Hippocampal formation (tissue), 2 donors: ENCODE results near the gene SPCS1.
A peak's percentile ranks its signal among the peaks of the same experiment; 100 is the strongest.
"Not testable (repeated sequence)": the region's sequence is repeated elsewhere in the genome, so short reads cannot be mapped to it uniquely, and the experiment has no call there.

Source experiments
- DNase-seq, 2 donors: peaks; one replicate each; lab custom pipeline; 2025; lab: John Stamatoyannopoulos, UW

Gene SPCS1

GRCh38 chr3:52694528-52695189 is 11.2 kb upstream of the SPCS1 start:
- DNase-seq = peak in 1 of 2 donors; percentile 9

- DNase-seq = no peak
Measured at GRCh38 chr3:52695798-52696671, 9.9 kb upstream of the SPCS1 start.

DNA sequence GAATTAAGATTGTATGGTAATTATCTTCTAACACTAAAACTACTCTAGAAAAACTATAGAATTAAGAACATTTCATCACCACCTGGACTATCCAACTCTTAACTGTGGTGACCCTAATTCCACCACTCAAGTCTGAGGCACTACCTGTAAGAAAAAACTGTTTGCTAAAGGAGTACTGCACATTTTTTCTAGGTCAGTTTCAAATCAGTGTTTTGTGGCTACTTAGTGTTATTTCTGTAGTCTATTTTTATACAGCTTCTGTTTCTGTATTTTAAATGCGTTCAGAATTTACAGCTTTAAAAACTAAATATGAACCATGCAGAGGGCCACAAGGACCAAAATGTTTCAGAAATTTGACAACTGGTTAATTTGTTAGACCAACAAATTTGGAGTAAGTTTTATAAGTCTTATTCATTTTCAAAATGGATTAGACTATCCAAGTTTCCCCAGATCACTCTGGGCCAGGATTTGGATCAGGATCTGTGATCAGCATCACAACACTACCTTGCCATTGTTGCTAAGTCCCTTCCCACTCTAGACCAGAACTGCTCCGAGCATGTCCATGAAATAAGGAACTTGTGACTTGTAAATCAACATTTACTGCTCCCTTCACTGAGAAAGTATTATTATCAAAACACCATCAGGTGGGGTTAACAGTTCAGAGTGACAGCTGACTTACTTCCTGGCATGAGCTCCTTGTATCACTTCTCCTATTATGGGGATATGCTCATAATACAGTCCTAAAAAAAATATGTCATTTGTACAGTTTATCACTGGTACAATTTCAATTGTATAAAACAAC is 8.9 kb upstream of the SPCS1 start:
- no peak for DNase-seq

- DNase-seq = no peak
Measured at GRCh38 chr3:52697632-52697965, 8.3 kb upstream of the SPCS1 start.

DNA sequence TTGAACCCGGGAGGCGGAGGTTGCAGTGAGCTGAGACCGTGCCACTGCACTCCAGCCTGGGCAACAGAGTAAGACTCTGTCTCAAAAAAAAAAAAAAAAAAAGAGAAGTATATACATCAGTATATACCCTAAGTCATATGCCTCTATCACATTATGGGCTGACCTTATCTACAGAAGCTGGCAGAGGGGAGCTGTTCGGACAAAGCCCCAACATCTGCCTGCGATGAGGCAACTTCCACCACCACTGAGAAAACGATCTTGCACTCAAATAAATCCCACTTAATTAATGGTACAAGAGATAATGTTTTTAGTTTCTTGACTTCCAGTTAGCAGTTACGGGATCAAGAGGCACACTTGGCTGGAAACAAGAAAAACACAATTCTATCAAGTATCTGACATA is 2.6 kb upstream of the SPCS1 start:
- no peak for DNase-seq

- no peak for DNase-seq
Measured at GRCh38 chr3:52704611-52705437, 1.1 kb upstream of the SPCS1 start.

- DNase-seq = no peak
Measured at GRCh38 chr3:52705438-52705687, 543 bp upstream of the SPCS1 start.

GRCh38 chr3:52707585-52707984 is 1.7 kb downstream of the SPCS1 start:
- DNase-seq = no peak

DNA sequence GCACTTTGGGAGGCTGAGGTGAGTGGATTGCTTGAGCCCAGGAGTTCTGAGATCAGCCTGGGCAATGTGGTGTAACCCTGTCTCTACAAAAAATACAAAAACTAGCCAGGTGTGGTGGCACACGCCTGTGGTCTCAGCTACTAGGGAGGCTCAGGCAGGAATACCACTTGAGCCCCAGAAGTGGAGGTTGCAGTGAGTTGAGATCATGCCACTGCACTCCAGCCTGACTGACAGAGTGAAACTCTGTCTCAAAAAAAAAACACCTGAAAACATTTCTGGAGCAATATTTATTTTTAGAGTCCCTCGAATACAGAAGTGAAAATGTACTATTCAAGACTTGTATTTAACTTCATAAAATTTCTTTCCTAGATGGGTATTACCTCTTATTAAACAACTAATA is 4.6 kb downstream of the SPCS1 start:
- no peak for DNase-seq

GRCh38 chr3:52712291-52713212 is 6.6 kb downstream of the SPCS1 start:
- no peak for DNase-seq

GRCh38 chr3:52714335-52715302 is 8.7 kb downstream of the SPCS1 start:
- no peak for DNase-seq

- no peak for DNase-seq
Measured at GRCh38 chr3:52715714-52716305, 9.9 kb downstream of the SPCS1 start.

GRCh38 chr3:52719618-52720017 is 13.7 kb downstream of the SPCS1 start:
- DNase-seq = no peak

DNA sequence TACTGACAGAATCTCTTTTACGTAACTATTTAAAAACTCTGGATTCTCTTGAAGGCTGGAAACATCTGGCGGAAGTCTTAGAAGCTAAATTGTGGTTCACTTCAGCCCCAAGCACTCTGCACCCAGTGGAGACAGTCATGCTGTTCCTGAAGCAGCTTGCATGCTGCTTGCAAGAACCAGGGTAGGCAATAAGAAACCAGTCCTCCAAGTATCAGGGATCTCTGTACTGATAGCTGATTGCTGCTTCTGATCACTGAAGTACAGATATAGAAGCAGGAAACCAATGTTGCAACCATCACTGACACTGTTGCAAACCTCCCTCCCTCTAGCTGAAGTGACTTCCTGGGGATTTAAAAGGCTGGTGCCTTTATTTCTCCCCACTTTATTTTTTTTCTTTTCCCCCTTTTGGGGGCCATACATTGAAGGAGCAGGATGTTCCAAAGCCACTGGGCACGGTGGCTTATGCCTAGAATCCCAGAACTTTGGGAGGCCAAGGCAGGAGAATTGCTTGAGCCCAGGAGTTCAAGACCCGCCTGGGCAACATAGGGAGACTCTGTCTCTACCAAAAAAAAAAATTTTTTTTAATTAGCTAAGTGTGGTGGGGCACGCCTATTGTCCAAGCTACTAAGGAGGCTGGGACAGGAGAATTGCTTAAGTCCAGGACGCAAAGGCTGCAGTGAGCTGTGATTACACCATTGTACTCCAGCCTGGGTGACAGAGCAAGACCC is 15.3 kb downstream of the SPCS1 start:
- peak in 1 of 2 donors; percentile 3 for DNase-seq

- no peak for DNase-seq
Measured at GRCh38 chr3:52721730-52722008, 15.8 kb downstream of the SPCS1 start.

DNA sequence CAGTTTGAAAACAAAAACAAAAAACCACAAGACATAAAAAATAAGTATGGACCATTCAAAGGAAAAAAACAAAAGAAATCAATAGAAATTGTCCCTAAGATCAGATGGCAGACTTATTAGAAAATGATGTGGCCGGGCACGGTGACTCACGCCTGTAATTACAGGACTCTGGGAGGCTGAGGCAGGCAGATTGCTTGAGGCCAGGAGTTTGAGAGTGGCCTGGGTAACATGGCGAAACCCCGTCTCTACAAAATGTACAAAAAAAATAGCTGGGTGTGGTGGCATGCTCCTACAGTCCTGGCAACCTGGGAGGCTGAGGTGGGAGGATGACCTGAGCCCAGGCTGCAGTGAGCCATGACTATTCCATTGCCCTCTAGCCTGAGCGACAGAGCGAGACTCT is 16.6 kb downstream of the SPCS1 start:
- DNase-seq = no peak

- DNase-seq = no peak
Measured at GRCh38 chr3:52723935-52724334, 18.0 kb downstream of the SPCS1 start.

- no peak for DNase-seq
Measured at GRCh38 chr3:52724511-52724910, 18.6 kb downstream of the SPCS1 start.

- DNase-seq = not testable (repeated sequence)
Measured at GRCh38 chr3:52728753-52729152, 22.8 kb downstream of the SPCS1 start.
